Activated T-cell treated with anti-CD3 and anti-CD28 coated beads, Interleukin-2, amount 50 U/mL, for 24 hours (primary cell): ENCODE measurements around the gene ALOXE3.

ENCODE experiments used
- DNase-seq: peaks from one replicate; pipeline ENCODE4 v3.0.0-alpha.2; 2020
- H3K27ac Mint-ChIP-seq: 2 replicates; pipeline ENCODE4 v1.8.0; 2020; ENCODE audit warnings: mild to moderate bottlenecking, mixed read lengths
- H3K27me3 Mint-ChIP-seq: 2 replicates; pipeline ENCODE4 v1.8.0; 2020; ENCODE audit warnings: mixed read lengths
- H3K36me3 Mint-ChIP-seq: 2 replicates; pipeline ENCODE4 v1.8.0; 2020; ENCODE audit warnings: low read depth, mixed read lengths
- H3K4me1 Mint-ChIP-seq: 2 replicates; pipeline ENCODE4 v1.8.0; 2020; ENCODE audit warnings: low read depth, mixed read lengths
- H3K4me3 Mint-ChIP-seq: 2 replicates; pipeline ENCODE4 v1.8.0; 2020; ENCODE audit warnings: mild to moderate bottlenecking, moderate library complexity, mixed read lengths
- H3K9me3 Mint-ChIP-seq: 2 replicates; pipeline ENCODE4 v1.8.0; 2020; ENCODE audit warnings: mixed read lengths

ALOXE3 gene

GRCh38 chr17:8158267-8159031 is 40.1 kb upstream of the ALOXE3 start:
- Mint-ChIP-seq H3K27me3 (no peaks in the 10 kb centered on the region), H3K36me3 (peaks cover 40% of the 10 kb centered on the region), H3K4me3 (peak overlapping the region; percentile 37), H3K9me3 (no peaks in the 10 kb centered on the region), H3K4me1 (peaks cover 42% of the 10 kb centered on the region), H3K27ac (peak overlapping the region; percentile 91)
- DNase-seq: peak; percentile 88

DNA sequence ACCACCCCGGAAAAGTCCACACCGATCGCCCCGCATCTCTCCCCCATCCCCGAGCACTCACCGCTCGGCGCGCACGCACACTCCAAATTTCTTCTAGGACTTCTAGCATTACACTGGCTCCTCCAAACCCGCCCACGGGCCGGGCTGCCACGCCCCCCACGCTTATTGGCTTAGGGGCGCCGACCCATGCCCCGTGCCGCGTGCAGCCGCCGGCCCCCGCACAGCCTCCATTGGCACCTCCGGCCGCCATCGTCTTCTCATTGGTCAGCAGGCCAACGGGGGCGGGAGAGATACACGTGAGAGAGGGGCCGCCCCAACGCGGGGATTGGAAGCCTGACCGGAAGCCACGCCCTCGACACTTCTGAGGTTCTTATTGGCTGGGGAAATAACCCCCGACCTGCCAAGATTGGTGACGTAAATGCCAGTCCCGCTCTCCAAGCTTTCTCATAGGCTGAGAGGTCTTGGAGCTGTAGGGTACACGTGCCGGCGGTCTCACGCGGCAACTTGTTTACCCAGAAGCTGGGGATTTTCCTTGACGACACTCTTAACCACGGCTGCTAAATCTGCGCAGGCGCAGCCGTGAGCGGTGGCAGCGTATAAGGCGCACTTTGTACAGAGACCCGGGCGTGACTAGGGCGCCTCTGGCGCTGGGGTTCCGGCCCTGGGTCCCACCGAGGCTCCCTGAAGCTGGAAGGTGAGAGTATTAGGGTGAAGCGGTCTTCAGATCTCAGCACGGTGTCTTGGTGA is 38.1 kb upstream of the ALOXE3 start:
- Mint-ChIP-seq H3K27me3 (no peaks in the 10 kb centered on the region), H3K9me3 (no peaks in the 10 kb centered on the region), H3K4me3 (no peak overlapping the region), H3K4me1 (peaks cover 51% of the 10 kb centered on the region), H3K27ac (no peak overlapping the region), H3K36me3 (peaks cover 40% of the 10 kb centered on the region)
- DNase-seq: peak; percentile 99

GRCh38 chr17:8155996-8156245 is 37.6 kb upstream of the ALOXE3 start:
- H3K27ac Mint-ChIP-seq: no peak overlapping the region
- no peaks in the 10 kb centered on the region for H3K27me3 Mint-ChIP-seq
- DNase-seq: no peak
- H3K4me3 Mint-ChIP-seq: no peak overlapping the region
- H3K36me3 Mint-ChIP-seq: peaks cover 37% of the 10 kb centered on the region
- H3K4me1 Mint-ChIP-seq: peaks cover 49% of the 10 kb centered on the region
- no peaks in the 10 kb centered on the region for H3K9me3 Mint-ChIP-seq

DNA sequence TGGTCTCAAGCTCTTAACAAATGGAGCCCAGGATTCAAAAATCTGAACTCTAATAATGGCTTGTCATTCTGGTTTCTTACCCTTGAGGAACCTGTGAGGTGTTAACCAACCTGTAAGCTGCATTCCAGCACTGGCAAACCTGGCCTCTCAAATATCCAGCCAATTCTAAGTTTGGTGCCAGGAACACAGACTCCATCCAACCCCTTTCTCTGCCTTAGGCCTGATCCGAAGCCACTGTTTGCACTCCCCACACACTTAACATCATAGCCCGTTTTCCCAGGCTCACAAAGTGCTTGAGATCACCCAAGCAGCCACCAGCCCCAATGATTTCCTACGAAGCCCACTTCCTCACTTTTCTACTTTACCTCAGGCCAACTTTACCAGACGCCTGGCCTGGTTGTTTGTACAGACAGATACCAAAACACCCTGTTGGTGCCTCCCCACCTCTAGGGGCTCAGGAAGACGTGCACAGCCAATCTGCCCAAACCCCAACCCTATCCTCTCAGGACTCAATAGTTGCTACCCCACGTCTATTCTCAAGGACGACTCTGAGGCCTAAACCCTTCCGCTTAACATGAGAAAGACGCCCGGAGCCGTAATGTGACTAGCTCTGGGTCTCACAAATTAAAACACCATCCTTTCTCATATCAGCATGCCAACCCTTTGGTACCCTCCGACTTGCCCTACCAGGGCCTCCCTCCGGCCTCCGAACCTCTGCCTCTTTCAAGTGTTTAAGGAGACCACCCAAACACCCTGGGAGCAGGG is 37.1 kb upstream of the ALOXE3 start:
- Mint-ChIP-seq H3K27ac (no peak overlapping the region), H3K27me3 (no peaks in the 10 kb centered on the region), H3K4me1 (peaks cover 49% of the 10 kb centered on the region), H3K4me3 (no peak overlapping the region), H3K9me3 (no peaks in the 10 kb centered on the region), H3K36me3 (peaks cover 33% of the 10 kb centered on the region)
- no peak for DNase-seq

DNA sequence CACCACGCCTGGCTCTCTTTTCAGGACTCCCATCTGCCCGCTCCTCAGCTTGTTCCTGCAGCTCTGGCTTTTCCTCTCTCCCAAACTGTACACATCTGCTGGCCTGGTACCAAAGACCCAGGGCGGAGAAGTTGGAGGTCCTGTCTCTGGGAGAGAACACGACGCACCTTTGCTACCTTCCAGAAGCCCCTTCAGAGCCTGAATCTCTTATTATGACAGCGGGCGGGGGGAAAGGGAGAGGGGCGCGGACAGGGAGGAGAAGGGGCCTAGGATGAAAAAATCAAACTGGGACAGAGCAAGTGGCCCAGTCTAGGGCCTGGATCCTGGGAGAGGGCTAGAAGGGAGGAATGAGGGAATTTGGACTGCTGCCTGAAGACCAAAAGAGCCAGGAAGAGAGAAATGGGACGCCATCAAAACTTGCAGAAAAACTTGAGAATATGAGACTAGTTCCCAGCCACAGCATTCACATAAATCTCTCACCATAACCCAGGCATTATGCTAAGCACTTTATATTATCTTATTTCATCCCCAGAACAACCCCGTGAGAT is 36.4 kb upstream of the ALOXE3 start:
- peaks cover 49% of the 10 kb centered on the region for H3K4me1 Mint-ChIP-seq
- no peaks in the 10 kb centered on the region for H3K9me3 Mint-ChIP-seq
- no peak overlapping the region for H3K4me3 Mint-ChIP-seq
- H3K36me3 Mint-ChIP-seq: peaks cover 33% of the 10 kb centered on the region
- DNase-seq: no peak
- no peak overlapping the region for H3K27ac Mint-ChIP-seq
- no peaks in the 10 kb centered on the region for H3K27me3 Mint-ChIP-seq

DNA sequence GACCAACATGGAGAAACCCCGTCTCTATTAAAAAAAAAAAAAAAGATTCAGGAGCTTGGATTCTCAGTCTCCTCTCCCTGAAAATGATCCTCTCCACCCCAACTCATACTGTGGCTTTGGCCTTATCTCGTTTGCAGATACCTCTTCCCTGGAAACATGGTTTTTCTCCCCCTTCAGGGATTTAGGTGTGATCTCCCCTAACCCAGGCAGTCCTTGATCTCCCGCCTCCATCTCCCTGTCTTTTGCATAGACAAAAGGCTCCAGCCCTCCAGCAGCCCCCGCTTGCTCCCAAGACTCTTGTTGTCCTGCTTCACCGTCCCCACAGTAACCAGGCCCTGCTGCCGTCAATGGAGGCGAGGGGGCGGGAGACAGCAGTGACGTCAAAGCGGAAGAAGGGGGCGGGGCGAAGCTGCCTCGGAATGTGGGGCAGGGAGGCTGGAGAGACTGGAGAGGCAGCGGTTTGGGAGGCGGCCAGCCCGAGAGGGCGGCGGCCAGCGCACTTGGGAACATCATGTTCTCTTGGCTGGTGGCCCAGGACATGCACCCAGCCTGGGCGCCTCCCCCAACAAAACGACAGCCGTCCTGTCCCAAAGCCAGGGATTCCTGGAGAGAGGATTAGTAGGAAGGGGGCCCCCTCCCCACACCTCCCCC is 35.8 kb upstream of the ALOXE3 start:
- Mint-ChIP-seq H3K9me3 (no peaks in the 10 kb centered on the region), H3K36me3 (peaks cover 34% of the 10 kb centered on the region), H3K27me3 (no peaks in the 10 kb centered on the region), H3K4me3 (peak overlapping the region; percentile 66), H3K4me1 (peaks cover 47% of the 10 kb centered on the region), H3K27ac (no peak overlapping the region)
- peak; percentile 87 for DNase-seq

DNA sequence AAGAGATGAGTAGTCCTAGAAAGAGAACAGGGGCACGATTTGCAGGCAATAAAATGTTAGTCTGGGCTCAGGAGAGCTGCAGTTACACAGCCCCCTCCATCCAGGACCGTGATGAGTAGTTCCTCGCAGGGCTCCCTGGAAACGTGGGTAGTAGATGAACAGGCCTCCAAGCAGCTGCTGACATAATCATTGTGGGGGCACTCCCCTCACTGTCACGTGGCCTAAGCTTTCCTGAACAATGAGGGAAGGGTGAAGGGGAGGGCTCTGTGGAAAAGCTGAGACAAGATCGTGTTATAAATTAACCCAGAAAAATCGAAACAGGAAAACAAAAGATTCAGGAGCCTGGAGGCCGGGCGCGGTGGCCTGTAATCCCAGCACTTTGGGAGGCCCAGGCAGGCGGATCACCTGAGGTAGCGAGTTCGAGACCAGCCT is 35.2 kb upstream of the ALOXE3 start:
- peak overlapping the region; percentile 66 for H3K4me3 Mint-ChIP-seq

GRCh38 chr17:8153031-8153451 is 34.7 kb upstream of the ALOXE3 start:
- DNase-seq: no peak
- peaks cover 35% of the 10 kb centered on the region for H3K36me3 Mint-ChIP-seq
- peak overlapping the region; percentile 66 for H3K4me3 Mint-ChIP-seq
- no peak overlapping the region for H3K27ac Mint-ChIP-seq
- no peaks in the 10 kb centered on the region for H3K9me3 Mint-ChIP-seq
- H3K27me3 Mint-ChIP-seq: no peaks in the 10 kb centered on the region
- peaks cover 39% of the 10 kb centered on the region for H3K4me1 Mint-ChIP-seq

More for the DNA sequence above, 35.2 kb upstream of the ALOXE3 start:
- peak; percentile 65 for DNase-seq
- no peak overlapping the region for H3K27ac Mint-ChIP-seq
- H3K9me3 Mint-ChIP-seq: no peaks in the 10 kb centered on the region
- H3K4me1 Mint-ChIP-seq: peaks cover 43% of the 10 kb centered on the region
- peaks cover 35% of the 10 kb centered on the region for H3K36me3 Mint-ChIP-seq
- no peaks in the 10 kb centered on the region for H3K27me3 Mint-ChIP-seq

DNA sequence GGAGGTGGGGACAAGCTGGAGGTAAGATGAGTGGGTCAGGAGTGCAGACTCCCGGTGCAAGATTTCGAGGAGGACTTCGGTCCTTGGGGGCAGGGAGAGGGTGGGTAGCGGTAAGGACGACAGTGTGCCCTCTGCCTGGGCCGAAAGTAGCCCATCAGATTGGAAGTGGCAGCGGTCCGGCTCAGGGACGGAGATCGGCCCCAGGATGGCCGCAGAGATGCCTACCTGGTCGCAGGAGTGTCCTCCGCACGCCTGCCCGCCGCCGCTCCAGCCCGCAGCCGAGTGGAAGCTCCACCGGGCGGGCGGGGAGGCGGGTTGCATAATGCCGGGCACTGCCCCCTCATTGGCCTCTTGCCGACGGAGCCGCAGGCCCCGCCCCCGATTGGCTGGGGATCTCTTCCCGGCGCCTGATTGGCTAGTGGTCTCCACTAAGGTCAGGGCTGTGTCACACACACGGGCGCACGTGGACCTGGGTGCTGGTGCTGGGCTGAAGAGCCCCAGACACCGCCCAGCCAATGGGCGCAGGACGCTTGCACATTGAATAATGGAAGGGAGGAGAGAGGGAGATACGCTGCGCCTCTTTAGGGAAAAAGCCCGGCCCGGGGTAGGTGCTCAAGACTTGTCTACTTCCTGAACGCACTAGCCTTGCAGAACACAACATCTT is 33.9 kb upstream of the ALOXE3 start, which contains the start of gene PER1:
Gene PER1 (minus strand): TSS at position 293 of the 664 bp plus-strand sequence. CDS start 1,698 bp downstream, outside the sequence.
- Mint-ChIP-seq H3K4me1 (peaks cover 39% of the 10 kb centered on the region), H3K36me3 (peaks cover 41% of the 10 kb centered on the region), H3K27me3 (no peaks in the 10 kb centered on the region), H3K9me3 (no peaks in the 10 kb centered on the region), H3K27ac (no peak within 1 kb of the TSS), H3K4me3 (peak within 1 kb of the TSS; percentile 91)
- peak; percentile 91 for DNase-seq

DNA sequence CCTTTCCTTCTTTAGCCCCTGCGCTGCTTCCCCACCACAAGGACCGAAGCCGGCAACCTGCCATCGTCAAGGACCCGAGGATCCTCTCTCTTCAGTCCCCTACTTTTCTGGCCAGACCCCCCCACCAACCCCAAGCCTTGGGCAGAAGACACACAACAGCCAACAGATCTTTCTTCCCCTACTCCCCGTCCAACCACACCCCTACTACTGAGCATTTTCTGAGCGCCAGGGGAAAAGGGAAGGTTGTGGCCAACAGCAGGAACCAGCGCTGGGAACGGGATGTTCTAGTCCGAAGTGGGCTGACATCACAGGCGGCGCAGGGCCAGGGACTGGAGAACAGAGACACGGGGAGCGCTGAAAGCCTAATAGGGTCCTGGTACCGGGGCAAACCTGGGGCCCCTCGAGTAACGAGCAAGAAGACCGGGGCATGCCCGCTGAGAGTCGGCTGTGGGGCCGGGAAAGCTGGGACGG is 33.4 kb upstream of the ALOXE3 start:
- Mint-ChIP-seq H3K36me3 (peaks cover 47% of the 10 kb centered on the region), H3K27ac (no peak overlapping the region)

DNA sequence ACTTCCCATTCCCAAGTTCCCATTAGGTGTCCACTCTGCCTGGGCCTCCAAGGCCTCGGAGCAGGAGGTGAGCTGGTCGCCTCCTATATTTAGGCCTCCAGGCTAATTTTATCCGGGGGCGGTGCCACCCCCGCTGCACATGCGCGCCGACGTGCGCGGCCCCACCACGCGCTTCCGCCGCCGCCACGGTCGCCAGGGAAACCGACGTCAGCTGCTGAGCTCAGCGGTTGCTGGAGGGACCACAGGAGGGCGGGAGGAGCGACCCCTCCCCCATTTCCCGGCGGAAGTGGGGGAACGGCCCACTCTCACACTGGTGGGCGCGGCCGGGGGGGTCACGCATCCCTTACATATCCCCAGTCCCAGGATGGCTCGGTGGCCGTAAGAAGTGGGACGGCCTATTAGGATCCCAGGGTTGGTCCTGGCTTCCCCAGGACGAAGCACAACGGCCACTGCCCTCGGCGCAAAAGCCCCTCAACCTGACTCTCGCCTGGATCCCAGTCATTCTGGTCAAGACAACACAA is 32.9 kb upstream of the ALOXE3 start:
- peaks cover 52% of the 10 kb centered on the region for H3K36me3 Mint-ChIP-seq
- H3K9me3 Mint-ChIP-seq: no peaks in the 10 kb centered on the region
- H3K27me3 Mint-ChIP-seq: no peaks in the 10 kb centered on the region
- no peak overlapping the region for H3K27ac Mint-ChIP-seq
- peaks cover 39% of the 10 kb centered on the region for H3K4me1 Mint-ChIP-seq
- peak; percentile 90 for DNase-seq
- peak overlapping the region; percentile 91 for H3K4me3 Mint-ChIP-seq

More for the DNA sequence above, 33.4 kb upstream of the ALOXE3 start:
- Mint-ChIP-seq H3K4me3 (peak overlapping the region; percentile 91), H3K4me1 (peaks cover 39% of the 10 kb centered on the region), H3K9me3 (no peaks in the 10 kb centered on the region), H3K27me3 (no peaks in the 10 kb centered on the region)
- peak; percentile 64 for DNase-seq

DNA sequence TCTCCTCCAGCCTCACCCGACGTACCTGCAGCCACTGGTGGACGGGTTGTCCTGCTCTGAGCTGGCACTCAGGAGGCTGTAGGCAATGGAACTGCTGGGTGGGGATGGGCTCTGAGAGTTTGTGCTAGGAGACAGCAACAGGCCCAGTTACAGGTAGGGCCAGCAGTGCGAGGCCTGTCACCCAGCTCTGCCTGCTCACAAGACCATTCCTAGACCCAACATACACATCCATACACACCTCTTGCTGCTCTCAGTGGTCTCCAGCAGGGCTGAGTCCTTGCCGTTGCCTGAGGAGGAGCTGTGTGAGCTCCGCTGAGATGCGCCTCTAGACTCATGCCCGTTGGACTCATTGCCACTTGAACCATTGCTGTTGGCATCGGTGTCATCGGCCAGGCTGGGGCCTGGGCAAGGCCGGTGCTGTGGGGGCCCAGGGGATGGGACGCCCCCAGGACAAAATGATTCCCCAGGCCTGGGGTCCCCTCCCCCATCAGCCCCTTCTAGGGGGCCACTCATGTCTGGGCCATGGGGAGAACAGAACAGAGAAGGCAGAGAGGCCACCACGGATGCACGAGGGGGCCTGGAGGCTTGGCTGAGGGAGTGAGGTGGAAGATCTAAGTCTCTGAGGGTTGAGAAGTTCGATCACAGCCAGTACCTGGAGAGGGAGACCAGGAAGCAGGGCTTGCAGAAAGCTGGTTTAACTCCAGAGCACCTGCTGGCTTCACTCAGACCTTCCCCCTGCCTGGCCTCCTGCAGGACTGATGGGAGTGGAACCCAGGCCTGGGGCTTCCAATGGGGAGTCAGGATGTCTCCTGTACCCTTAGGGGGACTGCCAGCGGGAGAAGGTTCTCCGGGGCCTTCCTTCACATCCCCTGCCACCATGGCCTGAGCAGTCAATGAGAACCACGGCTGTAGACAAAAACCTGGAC is 32.1 kb upstream of the ALOXE3 start:
- no peaks in the 10 kb centered on the region for H3K9me3 Mint-ChIP-seq
- no peaks in the 10 kb centered on the region for H3K27me3 Mint-ChIP-seq

More for the DNA sequence above, 32.1 kb upstream of the ALOXE3 start:
- peak overlapping the region; percentile 91 for H3K4me3 Mint-ChIP-seq
- no peak overlapping the region for H3K27ac Mint-ChIP-seq
- peaks cover 59% of the 10 kb centered on the region for H3K36me3 Mint-ChIP-seq
- H3K4me1 Mint-ChIP-seq: peaks cover 39% of the 10 kb centered on the region
- no peak for DNase-seq
